ENCODE measurements around the gene MKRN1. TPM values are rescaled to one million over a fixed set of nuclear protein-coding genes. Genes with fewer than 3 reads are reported as not detected.

Gene MKRN1
- total RNA-seq, 1 experiment from 2014 or later, result 121 TPM

GRCh38 chr7:140458916-140459315, 20.4 kb downstream of the MKRN1 start:
- Mint-ChIP-seq H3K36me3 (peaks cover 75% of the 10 kb centered on the region), H3K9me3 (no peaks in the 10 kb centered on the region), H3K4me3 (no peak overlapping the region), H3K27ac (peak overlapping the region; percentile 91), H3K4me1 (peaks cover 54% of the 10 kb centered on the region), H3K27me3 (ENCODE audit: low read depth) (no peaks in the 10 kb centered on the region)
- CTCF ChIA-PET, result no interaction called here
- no peak for ATAC-seq
- no peak for DNase-seq (ENCODE audit: low spot score)
- TF ChIP-seq USF1 (CRISPR knock-in tag; IDR thresholded peaks at IDR 0.05), result no peak
- POLR2A ChIA-PET, result no interaction called here

- POLR2A ChIA-PET, result no interaction called here
- H3K9me3 Mint-ChIP-seq, result no peaks in the 10 kb centered on the region
- CTCF ChIA-PET, result no interaction called here
- H3K27ac Mint-ChIP-seq, result peak overlapping the region; percentile 87
- H3K27me3 Mint-ChIP-seq (ENCODE audit: low read depth), result no peaks in the 10 kb centered on the region
- H3K4me3 Mint-ChIP-seq, result no peak overlapping the region
- H3K4me1 Mint-ChIP-seq, result peaks cover 61% of the 10 kb centered on the region
- TF ChIP-seq CREB1 (CRISPR knock-in tag; IDR thresholded peaks at IDR 0.05) (no peak), ZNF317 (CRISPR knock-in tag; IDR thresholded peaks at IDR 0.05; ENCODE audit: borderline replicate concordance, low read depth) (no peak), ZBTB21 (CRISPR knock-in tag; IDR thresholded peaks at IDR 0.05; ENCODE audit: borderline replicate concordance) (no peak), ATF2 (CRISPR knock-in tag; IDR thresholded peaks at IDR 0.05; ENCODE audit: borderline replicate concordance, low read depth) (no peak), ZNF138 (CRISPR knock-in tag; conservative IDR thresholded peaks at IDR 0.05) (no peak), CTCF (IDR thresholded peaks at IDR 0.05) (no peak), ZNF121 (CRISPR knock-in tag; IDR thresholded peaks at IDR 0.05) (no peak), TCF7 (CRISPR knock-in tag; IDR thresholded peaks at IDR 0.05; ENCODE audit: low read depth) (no peak), ETV6 (CRISPR knock-in tag; IDR thresholded peaks at IDR 0.05) (no peak), GRHL2 (CRISPR knock-in tag; IDR thresholded peaks at IDR 0.05; ENCODE audit: insufficient replicate concordance, severe bottlenecking) (no peak)
- DNase-seq (ENCODE audit: low spot score) (no peak), ATAC-seq (no peak)
- H3K36me3 Mint-ChIP-seq, result peaks cover 78% of the 10 kb centered on the region
These were observed 21.1 kb downstream of the MKRN1 start for GRCh38 chr7:140458201-140458600.

- ATAC-seq (no peak), DNase-seq (ENCODE audit: low spot score) (no peak)
- Mint-ChIP-seq H3K27me3 (ENCODE audit: low read depth) (no peaks in the 10 kb centered on the region), H3K9me3 (no peaks in the 10 kb centered on the region), H3K4me1 (peaks cover 76% of the 10 kb centered on the region), H3K36me3 (peaks cover 75% of the 10 kb centered on the region), H3K4me3 (peak overlapping the region; percentile 20; the same call in 1 of the 2 replicates), H3K27ac (peak overlapping the region; percentile 98)
- CTCF ChIA-PET, result interaction anchor here (1.1 to 2.4 kb wide), 3 partner anchors 9 to 46 kb away, joined by 3 to 22 read pairs (median 3); no protein-coding TSS in a partner anchor
- POLR2A ChIA-PET, result interaction anchor here (0.7 kb wide), 1 partner anchor 461 kb away, joined by 3 read pairs; no protein-coding TSS in a partner anchor
- TF ChIP-seq ZNF263 (CRISPR knock-in tag; IDR thresholded peaks at IDR 0.05; ENCODE audit: low read depth) (no peak), ARID4B (CRISPR knock-in tag; IDR thresholded peaks at IDR 0.05; ENCODE audit: borderline replicate concordance) (no peak), JUN (CRISPR knock-in tag; IDR thresholded peaks at IDR 0.05) (no peak), NR2C2 (CRISPR knock-in tag; IDR thresholded peaks at IDR 0.05) (no peak), E2F1 (CRISPR knock-in tag; IDR thresholded peaks at IDR 0.05) (no peak), ZNF281 (CRISPR knock-in tag; IDR thresholded peaks at IDR 0.05) (no peak), CDX4 (CRISPR knock-in tag; IDR thresholded peaks at IDR 0.05; ENCODE audit: borderline replicate concordance) (no peak)
These were observed 22.7 kb downstream of the MKRN1 start for GRCh38 chr7:140456551-140457051.
